Kidney epithelial cell (primary cell): Measurements from ENCODE around the gene ZFAND3. TPM values are rescaled to one million over a fixed set of nuclear protein-coding genes. Genes with fewer than 3 reads are reported as not detected.

ENCODE experiments used
- DNase-seq: peaks from one replicate; pipeline ENCODE4 v3.0.0-alpha.2; 2010; ENCODE audit warnings: low read depth
- H3K27me3 ChIP-seq: 2 replicates; pipeline ENCODE4 v1.6.0; 2011; ENCODE audit warnings: low read length; ENCODE audit not compliant: control insufficient read depth, insufficient read depth
- H3K36me3 ChIP-seq: 2 replicates; pipeline ENCODE4 v1.5.1; 2011; ENCODE audit warnings: low read length; ENCODE audit not compliant: control insufficient read depth, insufficient read depth
- H3K4me3 ChIP-seq: 2 replicates; pipeline ENCODE4 v1.5.1; 2011; ENCODE audit warnings: low read depth, mild to moderate bottlenecking, control low read depth, low read length
- CTCF ChIP-seq: IDR thresholded peaks from 2 replicates; pipeline ENCODE4 v1.5.1; 2011; ENCODE audit warnings: mild to moderate bottlenecking, moderate library complexity, low read length, control low read depth, inconsistent platforms; ENCODE audit not compliant: insufficient read depth, poor library complexity, severe bottlenecking
- total RNA-seq: library from RNA; depleted of rRNA; stranded (reverse); fragments of >200 nt; gene quantifications from 2 replicates; pipeline ENCODE4 v1.2.3, GENCODE V29; 2015

The ZFAND3 gene
- total RNA-seq, 1 donor from 2014 or later = 49.4 TPM

- no peak for TF ChIP-seq CTCF
- H3K4me3 ChIP-seq = no peak overlapping the region
- DNase-seq = no peak
- H3K27me3 ChIP-seq = no peaks in the 10 kb centered on the region
- no peaks in the 10 kb centered on the region for H3K36me3 ChIP-seq
These were observed 341.3 kb downstream of the ZFAND3 start for GRCh38 chr6:38160831-38161230.

GRCh38 chr6:38161331-38161730, 341.8 kb downstream of the ZFAND3 start:
- no peak for TF ChIP-seq CTCF

GRCh38 chr6:38161754-38162492, 342.4 kb downstream of the ZFAND3 start:
- no peak for DNase-seq
- no peak overlapping the region for H3K4me3 ChIP-seq
- TF ChIP-seq CTCF = no peak
- no peaks in the 10 kb centered on the region for H3K36me3 ChIP-seq
- H3K27me3 ChIP-seq = no peaks in the 10 kb centered on the region

More at GRCh38 chr6:38161331-38161730, 341.8 kb downstream of the ZFAND3 start:
- Histone ChIP-seq H3K36me3 (no peaks in the 10 kb centered on the region), H3K27me3 (no peaks in the 10 kb centered on the region), H3K4me3 (no peak overlapping the region)
- DNase-seq = no peak

- TF ChIP-seq CTCF = no peak
- no peaks in the 10 kb centered on the region for H3K36me3 ChIP-seq
- no peak overlapping the region for H3K4me3 ChIP-seq
- no peak for DNase-seq
- H3K27me3 ChIP-seq = no peaks in the 10 kb centered on the region
These were observed 343.1 kb downstream of the ZFAND3 start for GRCh38 chr6:38162493-38163185.

- Histone ChIP-seq H3K36me3 (no peaks in the 10 kb centered on the region), H3K27me3 (no peaks in the 10 kb centered on the region), H3K4me3 (no peak overlapping the region)
- DNase-seq = no peak
- TF ChIP-seq CTCF = no peak
These were observed 343.9 kb downstream of the ZFAND3 start for GRCh38 chr6:38163186-38164130.
